Measurements from ENCODE around the gene SUSD2.

- TF ChIP-seq CTCF (IDR thresholded peaks at IDR 0.05; ENCODE audit: borderline replicate concordance, extremely low read depth, low read length, poor library complexity, severe bottlenecking) (no peak), EZH2 (IDR thresholded peaks at IDR 0.05; ENCODE audit: borderline replicate concordance, low read depth, low read length, severe bottlenecking) (no peak)
Observed at GRCh38 chr22:24162436-24162835, 18.9 kb upstream of the SUSD2 start.

Data from DND-41 (cell line).